ENCODE measurements around the gene LRRIQ1.
A peak's percentile ranks its signal among the peaks of the same experiment; 100 is the strongest.

LRRIQ1 gene

DNA sequence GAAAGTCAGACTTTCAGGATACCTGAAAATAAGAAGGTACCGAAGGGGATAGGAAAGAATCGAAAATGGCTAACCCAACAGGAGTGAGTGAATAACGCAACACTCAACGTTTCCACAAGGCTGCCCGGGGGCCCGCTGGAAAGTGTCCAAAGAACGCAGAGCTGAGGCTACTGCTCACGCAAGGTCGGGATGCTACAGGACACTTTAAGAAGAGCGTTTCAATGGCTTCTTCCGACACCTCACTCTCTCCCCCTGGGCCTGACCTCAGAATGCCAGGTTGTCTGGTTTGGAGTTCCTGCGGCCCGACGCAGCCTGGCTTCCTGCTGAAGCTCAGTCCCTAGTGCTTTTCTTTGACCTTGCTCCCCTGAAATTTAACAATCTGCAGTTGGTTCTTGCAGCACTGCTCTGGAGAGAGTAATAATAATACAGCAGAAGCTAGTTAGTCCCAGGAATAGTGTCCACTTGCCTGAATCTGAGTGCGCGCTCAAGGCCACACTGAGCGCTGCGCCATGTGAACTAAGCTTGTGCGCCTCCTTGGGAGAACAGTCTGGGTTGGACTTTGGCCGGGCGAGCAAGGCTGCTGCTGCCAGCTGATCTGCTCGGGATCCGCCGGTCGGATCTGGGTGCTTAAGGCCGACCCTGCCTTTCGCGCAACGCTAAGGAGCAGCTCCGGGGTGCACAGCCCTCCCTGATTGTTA lies 241.9 kb downstream of the LRRIQ1 start:
- no peak overlapping the region for H3K4me3 ChIP-seq (ENCODE audit: low read length)
- no peak overlapping the region for H2AFZ ChIP-seq (ENCODE audit: low read length)
- no peaks in the 10 kb centered on the region; the same call in 1 of the 2 replicates for H3K27me3 ChIP-seq (replicated peaks; ENCODE audit: insufficient read depth, low read length)

DNA sequence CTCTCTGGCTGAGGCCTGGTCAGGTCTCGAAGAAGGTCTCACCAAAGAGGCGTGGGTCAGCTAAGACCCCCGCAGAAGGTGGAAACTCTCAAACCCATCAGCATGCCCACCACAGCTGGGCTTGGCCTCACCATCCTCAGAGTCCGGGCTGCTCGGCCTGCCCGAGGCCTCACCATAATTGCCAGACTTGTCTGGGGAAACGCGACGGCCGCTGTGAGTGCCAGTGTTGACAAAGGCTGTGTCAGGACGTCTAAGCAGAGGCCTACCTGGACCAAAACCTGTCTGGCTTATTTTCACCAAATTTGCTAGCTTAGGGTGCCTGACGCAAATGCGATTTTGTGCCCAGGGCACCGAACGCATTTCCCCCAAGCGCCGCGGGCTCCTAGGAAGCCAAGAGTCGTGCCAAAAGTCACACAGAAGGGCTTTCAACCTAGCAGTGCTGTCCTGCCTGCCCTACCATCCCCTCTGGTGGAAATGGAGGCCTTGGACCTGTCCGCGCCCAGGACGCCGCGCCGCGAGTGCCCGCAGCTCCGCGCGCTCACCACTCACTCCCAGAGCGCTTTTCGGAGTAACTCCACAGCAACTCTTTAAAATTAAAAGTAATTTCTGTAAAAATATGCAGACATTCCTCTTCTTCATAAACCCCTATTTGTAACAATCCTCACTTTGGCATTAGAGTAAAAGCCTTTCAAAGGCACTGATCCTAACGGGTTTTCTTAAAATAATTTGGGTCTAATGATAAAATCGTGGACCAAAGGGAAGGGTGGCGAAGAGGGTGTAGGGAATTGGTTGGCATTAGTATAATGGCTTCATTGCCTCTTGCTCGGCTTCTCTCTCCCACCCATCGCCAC lies 242.7 kb downstream of the LRRIQ1 start:
- Histone ChIP-seq H4K20me1 (ENCODE audit: insufficient read depth, low read length) (no peaks in the 10 kb centered on the region), H3K79me2 (ENCODE audit: low read length) (no peaks in the 10 kb centered on the region), H3K36me3 (replicated peaks; ENCODE audit: insufficient read depth, low read length) (no peaks in the 10 kb centered on the region), H3K9ac (ENCODE audit: low read length) (no peak overlapping the region), H3K4me3 (ENCODE audit: low read length) (no peak overlapping the region), H3K9me2 (replicated peaks; ENCODE audit: insufficient read depth, low read length) (no peaks in the 10 kb centered on the region), H3K4me2 (ENCODE audit: low read depth, low read length) (no peak overlapping the region), H3K9me3 (replicated peaks; ENCODE audit: insufficient read depth, low read length) (no peaks in the 10 kb centered on the region), H3K27me3 (replicated peaks; ENCODE audit: insufficient read depth, low read length) (no peaks in the 10 kb centered on the region; the same call in 1 of the 2 replicates), H3F3A (ENCODE audit: insufficient read depth, low read length) (no peaks in the 10 kb centered on the region), H3K4me1 (ENCODE audit: low read length) (peaks cover 7% of the 10 kb centered on the region; the same call in 1 of the 2 replicates), H3K27ac (ENCODE audit: low read length) (no peak overlapping the region), H2AFZ (ENCODE audit: low read length) (no peak overlapping the region)
- TF ChIP-seq EZH2 (optimal IDR thresholded peaks at IDR 0.05; ENCODE audit: low read depth, low read length) (no peak), EZH2phosphoT487 (IDR thresholded peaks at IDR 0.05; ENCODE audit: low read length) (no peak)
- TF ChIP-seq, protein P1, sequence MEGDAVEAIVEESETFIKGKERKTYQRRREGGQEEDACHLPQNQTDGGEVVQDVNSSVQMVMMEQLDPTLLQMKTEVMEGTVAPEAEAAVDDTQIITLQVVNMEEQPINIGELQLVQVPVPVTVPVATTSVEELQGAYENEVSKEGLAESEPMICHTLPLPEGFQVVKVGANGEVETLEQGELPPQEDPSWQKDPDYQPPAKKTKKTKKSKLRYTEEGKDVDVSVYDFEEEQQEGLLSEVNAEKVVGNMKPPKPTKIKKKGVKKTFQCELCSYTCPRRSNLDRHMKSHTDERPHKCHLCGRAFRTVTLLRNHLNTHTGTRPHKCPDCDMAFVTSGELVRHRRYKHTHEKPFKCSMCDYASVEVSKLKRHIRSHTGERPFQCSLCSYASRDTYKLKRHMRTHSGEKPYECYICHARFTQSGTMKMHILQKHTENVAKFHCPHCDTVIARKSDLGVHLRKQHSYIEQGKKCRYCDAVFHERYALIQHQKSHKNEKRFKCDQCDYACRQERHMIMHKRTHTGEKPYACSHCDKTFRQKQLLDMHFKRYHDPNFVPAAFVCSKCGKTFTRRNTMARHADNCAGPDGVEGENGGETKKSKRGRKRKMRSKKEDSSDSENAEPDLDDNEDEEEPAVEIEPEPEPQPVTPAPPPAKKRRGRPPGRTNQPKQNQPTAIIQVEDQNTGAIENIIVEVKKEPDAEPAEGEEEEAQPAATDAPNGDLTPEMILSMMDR (IDR thresholded peaks at IDR 0.05; ENCODE audit: low read length), result no peak
- DNase-seq, result no peak

More for the DNA sequence above, 241.9 kb downstream of the LRRIQ1 start:
- no peak overlapping the region for H3K9ac ChIP-seq (ENCODE audit: low read length)
- DNase-seq, result no peak
- TF ChIP-seq, protein P1 (IDR thresholded peaks at IDR 0.05; ENCODE audit: low read length), result no peak
- TF ChIP-seq EZH2 (optimal IDR thresholded peaks at IDR 0.05; ENCODE audit: low read depth, low read length) (no peak), EZH2phosphoT487 (IDR thresholded peaks at IDR 0.05; ENCODE audit: low read length) (no peak)
- 0 out of 2 replicates have a peak, but pooled peaks cover 5% of the 10 kb centered on the region for H3F3A ChIP-seq (ENCODE audit: insufficient read depth, low read length)
- H3K4me1 ChIP-seq (ENCODE audit: low read length), result peaks cover 7% of the 10 kb centered on the region; the same call in 1 of the 2 replicates
- no peaks in the 10 kb centered on the region for H3K9me2 ChIP-seq (replicated peaks; ENCODE audit: insufficient read depth, low read length)
- H3K36me3 ChIP-seq (replicated peaks; ENCODE audit: insufficient read depth, low read length), result no peaks in the 10 kb centered on the region
- H3K79me2 ChIP-seq (ENCODE audit: low read length), result no peaks in the 10 kb centered on the region
- H3K27ac ChIP-seq (ENCODE audit: low read length), result no peak overlapping the region
- no peak overlapping the region for H3K4me2 ChIP-seq (ENCODE audit: low read depth, low read length)
- H3K9me3 ChIP-seq (replicated peaks; ENCODE audit: insufficient read depth, low read length), result no peaks in the 10 kb centered on the region
- H4K20me1 ChIP-seq (ENCODE audit: insufficient read depth, low read length), result no peaks in the 10 kb centered on the region

DNA sequence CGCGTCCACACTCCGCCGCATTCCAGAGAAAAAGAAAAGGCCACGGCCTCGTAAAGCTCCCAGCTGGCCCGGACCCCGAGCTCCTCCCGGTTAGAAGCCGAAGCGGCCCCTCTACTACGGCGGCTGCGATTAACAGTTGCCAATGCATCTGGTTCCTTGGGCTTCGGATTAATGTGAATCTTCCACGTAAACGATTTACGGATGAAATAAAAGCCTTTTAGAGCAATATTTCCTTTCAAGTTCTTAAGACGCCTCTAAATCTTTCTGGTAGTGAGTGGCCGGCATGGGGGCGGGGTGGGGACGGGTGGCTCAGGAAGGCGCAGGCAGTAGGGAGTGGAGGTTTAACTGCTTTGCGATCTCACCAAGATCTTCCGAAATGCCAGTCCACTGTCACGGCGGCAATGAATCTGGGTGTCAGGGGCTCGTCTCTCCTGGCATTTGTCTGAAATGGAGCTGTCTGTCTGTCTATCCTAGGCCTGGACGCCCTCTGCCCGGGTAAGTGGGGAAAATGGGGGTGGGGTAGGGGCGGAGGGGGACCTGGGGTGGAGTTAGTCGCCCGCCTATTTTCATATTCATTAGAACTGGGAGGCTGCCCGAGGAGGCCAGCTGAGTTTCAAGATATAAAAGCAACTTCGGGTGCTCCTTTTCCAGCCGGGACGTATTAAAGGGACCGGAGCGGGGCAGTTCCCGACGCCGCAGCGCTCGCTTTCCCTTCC lies 243.5 kb downstream of the LRRIQ1 start:
- no peaks in the 10 kb centered on the region; the same call in 1 of the 2 replicates for H3K27me3 ChIP-seq (replicated peaks; ENCODE audit: insufficient read depth, low read length)
- H3K9me3 ChIP-seq (replicated peaks; ENCODE audit: insufficient read depth, low read length), result no peaks in the 10 kb centered on the region
- no peak overlapping the region for H3K9ac ChIP-seq (ENCODE audit: low read length)
- H3K36me3 ChIP-seq (replicated peaks; ENCODE audit: insufficient read depth, low read length), result no peaks in the 10 kb centered on the region
- H2AFZ ChIP-seq (ENCODE audit: low read length), result no peak overlapping the region; the same call in 1 of the 2 replicates
- no peaks in the 10 kb centered on the region for H3K9me2 ChIP-seq (replicated peaks; ENCODE audit: insufficient read depth, low read length)
- H3F3A ChIP-seq (ENCODE audit: insufficient read depth, low read length), result no peaks in the 10 kb centered on the region
- peak overlapping the region; percentile 79; the same call in 1 of the 2 replicates for H3K4me2 ChIP-seq (ENCODE audit: low read depth, low read length)
- no peaks in the 10 kb centered on the region for H4K20me1 ChIP-seq (ENCODE audit: insufficient read depth, low read length)
- peaks cover 7% of the 10 kb centered on the region; the same call in 1 of the 2 replicates for H3K4me1 ChIP-seq (ENCODE audit: low read length)
- TF ChIP-seq, protein P1 (IDR thresholded peaks at IDR 0.05; ENCODE audit: low read length), result no peak
- TF ChIP-seq EZH2phosphoT487 (IDR thresholded peaks at IDR 0.05; ENCODE audit: low read length) (no peak), EZH2 (optimal IDR thresholded peaks at IDR 0.05; ENCODE audit: low read depth, low read length) (no peak)
- H3K4me3 ChIP-seq (ENCODE audit: low read length), result peak overlapping the region; percentile 64
- no peak overlapping the region for H3K27ac ChIP-seq (ENCODE audit: low read length)
- no peak for DNase-seq
- H3K79me2 ChIP-seq (ENCODE audit: low read length), result no peaks in the 10 kb centered on the region
